HG03039 (cell line): ENCODE results near the gene PPFIBP1.
"Not testable (repeated sequence)": the region's sequence is repeated elsewhere in the genome, so short reads cannot be mapped to it uniquely, and the experiment has no call there.

Experiments
- ATAC-seq: cut with Tn5 transposase; IDR thresholded peaks from one replicate; pipeline ENCODE4 v1.9.1; 2021; ENCODE audit warnings: mild to moderate bottlenecking, moderate library complexity; ENCODE audit not compliant: unreplicated experiment

The PPFIBP1 gene

DNA sequence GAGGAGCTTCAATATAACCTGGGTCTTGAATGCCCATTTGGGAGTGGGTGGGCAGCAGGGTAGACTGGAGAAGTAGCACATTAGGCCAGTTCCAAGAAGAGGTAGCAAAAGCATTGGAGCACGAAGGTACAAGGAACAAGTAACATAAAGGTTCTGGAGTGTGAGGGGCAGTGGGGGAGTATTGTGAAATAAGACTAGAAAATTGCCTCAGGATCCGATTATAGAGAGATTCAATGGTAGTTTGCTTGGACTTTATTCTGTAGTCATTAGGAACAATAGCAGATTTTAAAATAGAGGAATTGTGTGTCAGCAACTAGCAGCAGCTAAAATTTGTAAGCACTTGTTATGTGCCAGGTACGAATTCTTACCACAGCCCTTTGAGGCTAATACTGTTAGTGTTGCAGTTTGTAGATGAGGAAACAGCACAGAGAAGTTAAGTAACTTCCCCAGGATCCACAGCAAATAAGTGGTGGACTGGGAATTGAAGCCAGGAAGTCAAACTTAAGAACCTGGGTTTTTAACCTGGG, 61.8 kb downstream of the PPFIBP1 start:
- no peak for ATAC-seq

DNA sequence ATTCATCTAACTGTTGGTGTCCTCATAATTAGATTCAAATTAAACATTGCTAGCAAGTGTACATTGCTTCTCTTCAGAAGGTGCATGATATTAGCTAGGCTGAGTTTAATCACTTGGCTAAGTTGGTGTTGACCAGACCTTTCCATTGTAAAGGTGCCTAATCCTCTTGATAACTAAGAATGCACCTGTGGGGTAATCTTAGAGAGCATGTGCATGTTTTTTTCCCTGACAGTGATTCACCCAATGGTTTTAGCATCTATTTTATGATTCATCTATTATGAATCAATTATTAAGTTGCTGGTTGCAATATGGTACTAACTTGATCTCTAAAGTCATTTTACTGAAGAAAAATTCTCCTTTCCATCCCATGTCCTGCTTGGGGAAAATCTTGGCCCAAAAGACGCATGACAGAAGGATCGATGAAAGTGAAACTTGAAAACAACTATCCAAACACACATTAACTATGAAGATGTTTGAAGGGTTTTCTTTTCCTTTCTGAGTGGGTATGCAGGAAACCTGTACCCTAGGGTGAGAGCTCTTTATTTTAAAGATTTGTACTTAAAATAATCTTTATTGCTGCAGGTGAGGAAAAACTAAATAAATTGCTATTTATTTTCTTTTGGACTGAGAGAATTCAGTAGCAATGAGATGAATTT, 64.2 kb downstream of the PPFIBP1 start:
- ATAC-seq = not testable (repeated sequence)

DNA sequence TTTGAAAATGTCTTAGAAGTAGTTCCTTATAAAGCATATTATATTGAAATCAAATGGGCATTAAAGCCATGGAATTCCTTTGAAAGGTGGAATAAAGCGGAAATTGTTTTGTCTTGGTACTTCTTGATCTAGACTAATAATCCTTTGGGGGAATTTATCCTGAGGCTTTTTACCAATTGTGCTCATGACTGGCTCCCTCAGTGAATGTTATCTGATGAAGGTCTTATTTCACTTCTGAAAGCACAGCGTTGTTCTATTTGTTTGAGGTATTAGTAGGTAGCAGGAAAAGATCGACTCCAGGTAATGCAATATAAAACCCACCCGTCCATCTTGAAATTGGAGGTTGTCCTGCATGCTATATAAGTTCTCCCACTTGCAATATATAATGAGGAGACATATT, 64.8 kb downstream of the PPFIBP1 start:
- ATAC-seq = no peak

DNA sequence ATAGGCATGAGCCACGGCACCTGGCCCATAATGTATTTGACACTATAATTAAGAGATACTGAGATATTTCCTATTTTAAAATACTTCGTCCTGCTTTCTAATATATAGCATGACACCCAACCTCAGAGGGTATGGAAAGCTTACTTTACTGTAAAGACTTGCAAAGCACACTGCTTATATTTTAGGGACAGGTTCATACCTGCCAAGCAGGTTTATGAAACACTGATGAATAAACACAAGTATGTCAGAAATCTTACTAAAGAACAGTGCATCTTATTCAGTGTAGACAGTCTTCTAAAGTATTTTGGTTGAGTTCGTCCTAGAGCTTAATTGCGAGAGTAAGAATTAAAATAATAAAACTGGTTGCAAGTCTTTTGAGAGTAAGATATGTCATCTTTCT, 65.4 kb downstream of the PPFIBP1 start:
- no peak for ATAC-seq

DNA sequence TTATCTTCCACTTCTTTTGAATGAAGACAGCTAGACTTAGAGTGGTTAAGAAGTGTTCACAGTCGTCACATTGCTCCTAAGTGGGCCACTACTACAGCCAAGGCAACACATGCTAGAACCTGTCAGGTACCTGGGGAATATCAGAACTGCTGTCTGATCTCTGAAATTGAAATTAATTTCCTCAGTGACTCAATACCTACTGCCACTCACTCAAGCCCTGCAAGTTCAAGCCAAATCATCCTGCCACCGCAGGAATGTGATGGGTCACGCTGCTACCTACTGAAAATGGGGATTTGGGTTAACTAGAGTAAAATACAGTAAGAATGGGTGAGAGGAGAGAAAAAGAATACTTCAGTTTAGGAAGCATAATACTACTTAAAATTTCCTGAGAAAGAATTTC, 67.7 kb downstream of the PPFIBP1 start:
- ATAC-seq = not testable (repeated sequence)

DNA sequence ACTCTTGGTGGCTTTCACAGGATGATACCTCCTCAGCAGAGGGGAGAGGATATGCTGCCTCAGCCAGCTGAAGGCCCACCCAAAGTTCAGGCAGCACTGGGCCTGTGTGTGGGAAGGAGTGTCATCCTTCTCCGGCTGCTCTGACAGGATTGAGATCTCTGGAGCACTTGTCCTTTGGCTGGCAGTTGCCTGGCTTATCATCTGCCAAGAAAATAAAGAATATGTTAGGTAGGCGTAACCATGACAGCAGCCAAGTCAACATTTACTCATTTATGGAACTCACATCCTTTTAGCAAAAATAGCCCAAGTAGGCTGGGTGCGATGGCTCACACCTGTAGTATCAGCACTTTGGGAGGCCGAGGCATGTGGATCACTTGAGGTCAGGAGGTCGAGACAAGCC, 68.5 kb downstream of the PPFIBP1 start:
- ATAC-seq = no peak

DNA sequence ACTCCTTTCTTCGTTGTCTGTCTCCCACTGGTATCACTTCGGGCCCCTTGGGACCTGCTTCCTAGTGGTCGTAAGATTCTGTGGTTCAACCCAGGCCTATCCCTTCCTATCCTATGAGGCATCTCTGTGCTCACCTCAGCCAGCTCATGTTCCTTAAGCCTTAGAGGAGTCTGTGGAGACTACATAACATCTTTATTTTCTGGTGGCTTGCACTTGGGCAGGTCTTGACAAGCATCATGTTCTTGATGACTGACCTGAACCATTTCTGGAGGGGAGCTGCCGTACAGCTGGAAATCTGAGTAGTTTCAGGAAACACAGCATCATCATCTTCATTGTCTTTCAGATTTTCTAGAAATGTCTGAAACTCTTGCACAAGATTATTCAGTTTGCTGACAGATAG, 69.3 kb downstream of the PPFIBP1 start:
- ATAC-seq = no peak

DNA sequence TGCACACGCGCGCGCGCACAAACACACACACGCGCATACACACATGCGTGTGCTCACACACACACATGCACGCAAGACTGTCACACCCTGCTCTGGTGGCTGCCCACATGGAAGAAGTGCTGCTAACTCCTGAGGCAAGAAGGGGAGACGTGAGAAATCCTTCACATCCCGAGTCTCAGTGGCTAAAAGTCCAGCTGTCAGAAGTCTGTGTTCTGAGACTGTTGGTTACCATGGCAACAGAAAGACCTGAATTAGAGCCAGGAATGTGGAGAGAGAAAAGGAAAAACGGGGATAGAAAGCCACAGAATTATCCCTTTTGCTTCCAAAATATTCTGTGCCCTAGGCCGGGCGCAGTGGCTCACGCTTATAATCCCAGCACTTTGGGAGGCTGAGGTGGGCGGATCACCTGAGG, 71.2 kb downstream of the PPFIBP1 start:
- ATAC-seq = no peak

DNA sequence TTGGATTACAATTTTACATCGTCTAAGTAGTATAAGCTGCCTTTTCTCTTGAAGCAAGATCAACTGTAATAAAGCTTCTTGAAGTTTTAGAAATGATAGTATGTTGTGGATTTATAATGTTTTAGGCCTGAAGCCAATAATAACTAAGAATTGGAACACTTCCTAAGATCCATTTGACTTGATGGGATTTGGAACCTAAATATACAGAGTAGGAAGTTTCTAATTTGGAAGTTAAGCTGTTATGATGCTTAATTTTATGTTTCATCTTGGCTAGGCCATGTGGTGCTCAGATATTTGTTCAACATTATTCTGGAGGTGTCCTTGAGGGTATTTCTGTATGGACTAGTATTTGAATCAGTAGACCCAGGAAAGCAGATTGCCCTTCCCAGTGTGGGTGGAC, 74.9 kb downstream of the PPFIBP1 start:
- not testable (repeated sequence) for ATAC-seq

DNA sequence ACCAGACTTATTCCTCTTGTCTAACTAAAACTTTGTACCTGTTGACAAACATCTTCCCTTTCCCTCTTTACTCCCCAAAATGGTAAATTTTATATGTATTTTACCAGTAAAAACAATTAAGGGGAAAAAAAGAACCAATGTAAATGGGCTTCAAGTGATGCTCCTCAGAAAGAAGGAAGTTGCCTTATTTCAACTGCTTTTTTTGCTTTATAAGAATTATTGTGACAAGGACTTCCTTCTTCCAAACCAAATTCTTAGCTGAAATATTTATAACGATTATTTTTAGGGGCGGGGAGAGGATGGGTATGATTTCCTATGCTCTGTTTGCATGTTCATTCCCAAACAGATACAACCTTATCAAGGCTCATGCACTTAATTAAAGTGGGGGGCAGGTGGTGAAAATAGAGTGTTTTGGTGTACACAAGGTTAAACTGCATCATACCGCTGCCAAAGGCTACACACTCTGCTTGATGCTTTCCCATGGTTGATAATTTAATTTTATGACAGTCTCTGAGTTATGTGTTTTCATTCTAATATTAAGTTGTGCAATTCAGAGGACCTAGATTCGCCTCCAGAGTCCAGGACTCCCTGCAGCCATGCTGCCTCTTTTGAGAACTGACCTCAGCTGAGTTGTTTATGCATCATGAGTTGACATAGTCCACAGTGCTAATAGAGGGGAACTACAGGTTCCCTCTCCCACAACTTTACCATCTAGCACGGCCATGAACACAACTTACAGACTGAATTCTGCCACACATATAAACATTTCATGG, 77.2 kb downstream of the PPFIBP1 start:
- not testable (repeated sequence) for ATAC-seq

DNA sequence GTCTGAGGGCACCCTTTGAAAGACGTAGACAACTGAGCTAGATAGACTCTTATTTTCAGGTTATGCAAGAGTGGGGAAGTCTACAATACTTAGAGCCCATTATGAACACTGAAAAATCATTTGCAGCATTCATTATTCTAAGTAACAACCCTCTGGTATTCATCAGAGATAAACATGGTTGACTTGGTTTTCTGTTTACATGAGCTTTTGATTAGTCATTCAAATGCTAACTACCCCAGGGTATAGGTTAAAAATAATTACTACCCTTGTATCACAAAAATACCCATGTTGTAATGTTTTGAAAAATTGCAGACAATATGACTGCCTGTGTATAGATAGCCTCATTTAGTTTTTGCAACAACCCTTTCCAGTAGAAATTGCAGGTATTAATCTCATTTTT, 78.5 kb downstream of the PPFIBP1 start:
- ATAC-seq = no peak

DNA sequence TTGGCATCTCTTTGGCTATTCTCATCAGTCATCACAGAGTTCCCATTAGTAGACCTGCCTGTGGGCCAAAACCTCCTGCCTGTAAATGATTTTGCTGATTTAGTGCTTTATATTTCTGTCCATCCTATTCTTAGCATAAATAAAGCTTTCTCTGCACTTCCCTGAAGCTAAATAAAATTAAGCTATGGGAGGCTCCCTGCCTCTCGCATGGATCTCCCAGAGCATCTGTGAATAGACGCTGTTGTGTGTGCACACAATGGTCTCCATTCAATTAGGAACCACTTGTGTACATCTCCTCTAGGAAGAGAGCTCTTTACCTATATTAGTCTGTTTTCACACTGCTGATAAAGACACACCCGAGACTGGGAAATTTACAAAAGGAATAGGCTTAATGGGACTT, 80.4 kb downstream of the PPFIBP1 start:
- no peak for ATAC-seq

DNA sequence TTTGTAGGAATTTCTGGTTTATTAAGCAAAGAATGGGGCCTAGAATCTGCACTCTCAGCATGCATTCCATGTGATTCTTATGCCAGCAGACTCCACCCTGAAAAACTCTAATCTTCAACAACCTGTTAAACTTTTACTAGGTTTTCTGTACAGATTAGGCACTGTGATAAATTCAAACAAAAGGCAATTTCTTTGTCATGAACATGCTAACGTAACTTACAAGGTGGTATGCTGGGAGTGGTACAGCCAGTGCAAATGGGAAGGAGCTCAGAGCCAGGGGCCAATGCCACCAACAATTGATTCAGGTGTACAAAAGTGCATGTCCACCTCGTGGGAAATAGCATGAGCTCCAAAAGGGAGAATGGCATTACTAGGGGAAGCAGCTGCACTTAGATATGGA, 83.0 kb downstream of the PPFIBP1 start:
- no peak for ATAC-seq

DNA sequence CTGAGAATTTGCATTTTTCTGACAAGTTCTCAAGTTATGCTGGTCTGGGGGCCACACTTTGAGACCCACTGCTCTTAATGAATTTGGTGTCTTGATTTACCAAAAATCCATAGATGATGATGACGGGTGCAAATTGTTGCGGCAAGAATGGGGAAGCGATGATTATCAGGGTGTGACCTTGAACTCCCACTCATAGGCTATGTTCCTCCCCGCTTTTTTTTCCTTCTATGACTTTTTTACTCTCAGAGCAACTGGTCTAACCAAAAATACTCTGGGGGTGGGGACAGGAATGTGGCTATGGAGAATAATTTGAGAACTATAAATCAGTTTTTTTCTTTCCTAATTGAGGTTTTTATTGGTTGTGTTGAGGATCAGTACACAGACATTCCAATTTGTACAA, 83.6 kb downstream of the PPFIBP1 start:
- ATAC-seq = no peak

DNA sequence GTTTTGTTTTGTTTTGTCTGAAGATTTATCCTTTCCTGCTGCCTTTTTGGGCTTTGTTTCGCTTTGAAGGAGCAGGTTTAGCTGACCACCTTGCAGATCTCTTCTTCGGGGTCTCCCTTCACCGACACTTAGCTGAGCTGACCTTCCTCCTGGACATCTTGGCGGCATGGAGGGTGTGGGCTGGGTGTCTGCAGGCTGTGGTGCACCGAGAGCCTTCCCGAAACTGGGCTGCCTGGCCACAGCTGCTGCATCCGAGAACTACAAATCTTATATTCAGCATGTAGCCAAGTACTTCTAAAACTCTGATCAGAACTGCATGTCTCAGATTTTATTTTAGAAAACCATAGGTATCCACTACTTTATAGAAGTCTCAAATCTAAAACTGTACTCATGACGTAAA, 84.9 kb downstream of the PPFIBP1 start:
- ATAC-seq = no peak

DNA sequence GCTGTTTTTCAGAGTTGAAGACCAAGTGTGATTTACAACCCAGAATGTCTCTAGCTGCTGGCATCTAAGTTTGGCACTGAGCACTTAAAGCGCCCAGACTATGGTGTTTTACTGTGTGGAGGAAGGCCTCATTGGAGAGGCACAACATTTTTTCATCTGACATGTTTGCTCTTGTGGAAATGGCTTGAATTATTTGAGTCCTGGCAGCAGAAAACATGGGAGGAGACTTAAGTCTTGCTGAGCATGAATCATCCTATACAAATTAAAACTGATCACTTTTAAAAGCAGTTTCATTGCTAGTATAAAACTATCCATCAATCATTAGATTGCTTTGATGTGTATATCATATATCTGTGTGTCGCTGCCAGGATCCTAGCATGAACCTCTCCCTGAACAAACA, 86.4 kb downstream of the PPFIBP1 start:
- no peak for ATAC-seq

DNA sequence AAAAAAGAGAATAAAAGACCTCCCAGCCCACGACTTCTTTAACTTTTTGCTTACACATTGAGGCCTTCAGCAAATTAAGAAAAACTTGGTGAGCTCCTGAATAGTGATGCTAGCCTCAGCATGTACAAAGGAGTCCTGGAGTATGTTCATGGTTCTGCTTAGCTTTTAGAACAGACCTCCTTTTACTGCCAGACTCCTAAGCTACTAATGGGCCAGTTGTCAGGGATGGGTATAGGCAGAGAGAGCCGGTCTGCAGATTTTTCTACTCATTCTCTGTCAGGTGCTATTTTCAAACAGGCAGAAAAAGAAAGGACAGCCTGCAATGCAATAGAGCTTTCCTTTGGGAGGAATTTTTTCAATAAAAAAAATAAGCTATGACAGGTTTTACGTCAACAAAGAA, 90.4 kb downstream of the PPFIBP1 start:
- ATAC-seq = no peak

DNA sequence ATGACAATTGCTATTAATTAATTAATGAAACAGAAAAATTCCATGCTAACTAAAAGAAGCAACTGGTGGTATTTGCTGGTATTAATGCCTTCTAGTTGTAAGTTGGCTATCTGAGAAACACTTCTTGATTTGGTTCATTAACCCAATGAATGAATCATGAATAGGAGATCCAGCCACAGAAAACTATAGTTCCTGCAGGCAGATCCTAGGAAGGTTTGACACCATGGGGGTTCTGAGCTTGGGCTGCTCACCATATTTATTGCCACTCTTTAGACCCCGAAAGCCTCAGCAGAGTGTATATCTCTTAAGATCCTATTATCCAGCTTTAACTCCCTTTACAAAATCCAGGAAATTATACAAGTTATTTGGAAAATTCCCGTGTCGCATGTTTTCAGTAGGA, 90.9 kb downstream of the PPFIBP1 start:
- ATAC-seq = no peak

DNA sequence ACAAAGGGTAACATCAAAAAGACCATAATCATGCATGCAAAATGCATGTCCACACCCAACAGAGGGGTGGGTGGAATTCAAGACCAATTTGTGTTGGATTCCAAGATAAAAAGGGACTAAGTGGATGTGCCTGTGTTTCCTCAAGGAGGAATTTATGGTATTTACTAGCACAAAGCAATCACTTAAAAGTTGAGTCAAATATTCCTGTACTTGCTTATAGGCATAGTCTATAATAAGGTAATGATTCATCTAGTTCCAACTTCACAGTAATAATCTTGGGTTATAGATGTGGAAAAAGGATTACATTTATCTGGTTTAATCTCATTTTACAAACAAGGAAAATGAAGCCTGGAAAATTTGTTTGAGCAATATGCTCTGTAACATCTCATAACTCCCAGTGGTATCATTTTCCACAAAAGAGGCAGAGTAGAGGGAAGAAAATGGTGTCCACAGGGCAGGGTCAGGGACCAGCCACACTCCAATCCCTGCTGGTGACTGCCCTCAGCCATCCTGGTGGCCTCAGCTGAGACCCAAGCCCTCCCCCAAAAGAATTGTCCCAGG, 91.4 kb downstream of the PPFIBP1 start:
- no peak for ATAC-seq

DNA sequence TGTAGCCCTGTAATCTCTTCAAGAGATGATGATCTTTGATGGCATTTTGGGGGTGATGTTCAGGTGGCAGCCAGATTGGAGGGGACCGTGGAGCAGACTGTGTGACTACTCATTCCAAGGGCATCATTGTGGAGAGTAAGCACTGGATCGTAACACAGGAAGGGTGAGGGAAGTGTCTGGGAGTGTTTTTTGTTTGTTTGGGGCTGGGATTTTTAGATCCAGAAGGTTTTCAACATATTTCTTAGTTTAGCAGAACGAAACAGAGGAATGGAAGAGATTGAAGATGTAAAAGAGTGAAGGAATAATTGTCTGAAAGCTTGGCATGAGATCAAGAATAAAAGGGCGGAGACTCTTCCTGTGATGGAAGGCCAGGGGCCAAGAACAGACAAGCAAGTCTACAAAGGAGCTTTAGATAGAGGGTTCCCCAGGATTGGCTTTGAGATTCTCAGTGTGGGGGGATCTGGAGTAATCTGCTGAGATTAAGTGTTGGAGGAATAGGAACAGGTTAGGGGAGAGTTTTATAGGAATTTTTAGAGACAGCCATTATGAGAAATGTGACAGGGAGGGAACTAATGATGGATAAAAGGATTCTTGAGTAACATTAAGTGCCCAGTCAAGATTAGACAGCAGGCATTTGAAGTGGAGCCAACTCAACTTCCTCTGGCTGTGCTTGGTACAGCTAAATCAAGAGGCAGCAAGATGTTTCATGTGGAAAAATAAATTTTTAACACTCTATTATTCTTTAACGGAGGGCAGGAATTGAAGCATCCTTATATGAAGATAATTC, 92.5 kb downstream of the PPFIBP1 start:
- no peak for ATAC-seq

DNA sequence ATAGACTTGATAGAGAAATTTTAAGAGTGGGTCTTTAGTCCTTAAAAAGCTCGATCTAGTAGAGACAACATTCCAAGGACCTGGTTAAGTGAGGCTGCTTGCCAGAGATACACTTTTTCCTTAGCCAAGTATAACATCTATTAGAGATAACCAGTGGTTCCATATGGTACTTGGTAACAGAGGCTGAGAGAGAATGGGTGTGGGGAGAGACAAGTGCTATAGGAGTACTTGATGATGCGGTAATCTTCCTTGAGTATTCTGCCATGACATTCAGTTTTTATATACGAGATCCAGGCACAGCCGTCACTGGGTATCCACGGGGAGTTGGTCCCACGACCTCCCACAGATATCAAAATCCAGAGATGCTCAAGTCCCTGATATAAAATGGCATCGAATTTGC, 94.8 kb downstream of the PPFIBP1 start:
- ATAC-seq = no peak
